PC-3 (cell line): ENCODE measurements around the gene APC. TPM values are rescaled to one million over a fixed set of nuclear protein-coding genes. Genes with fewer than 3 reads are reported as not detected.

Source experiments
- ATAC-seq: fragments of 200-7000 bp; cut with Tn5 transposase; 2 replicates; pipeline ENCODE4 v1.9.1; 2020; ENCODE audit warnings: mild to moderate bottlenecking, moderate library complexity
- BruUV-seq: library from RNA; stranded (reverse); fragments of 400-500 nt; replicated peaks from 2 replicates; lab custom pipeline; 2021; lab: Mats Ljungman, UMichigan
- CTCF ChIA-PET: fragments of 300-600 bp; sonication (Branson Sonifier 250); formaldehyde crosslinking; loops from one replicate; lab custom pipeline; 2022; ENCODE audit warnings: antibody characterized with exemption; lab: Charles Lee
- POLR2A ChIA-PET: fragments of 300-600 bp; sonication (Branson Sonifier 250); formaldehyde crosslinking; loops from one replicate; lab custom pipeline; 2022; ENCODE audit warnings: antibody characterized with exemption; ENCODE audit not compliant: unreplicated experiment; lab: Charles Lee
- DNase-seq: peaks from one replicate; pipeline ENCODE4 v3.0.0-alpha.2; 2015
- H2AFZ ChIP-seq: fragments of 300-600 bp; sonication (generic); 2 replicates; pipeline ENCODE4 v1.6.0; 2016; ENCODE audit warnings: antibody characterized with exemption, low read length
- H3F3A ChIP-seq: fragments of 300-600 bp; sonication (generic); one replicate; pipeline ENCODE4 v1.6.0; 2017; ENCODE audit warnings: antibody characterized with exemption, low read length, control low read depth, mild to moderate bottlenecking; ENCODE audit not compliant: unreplicated experiment
- H3K27ac ChIP-seq: fragments of 300-600 bp; sonication (generic); 2 replicates; pipeline ENCODE4 v1.5.1; 2016; ENCODE audit warnings: mild to moderate bottlenecking, low read length
- H3K27me3 ChIP-seq: fragments of 300-600 bp; sonication (generic); 2 replicates; pipeline ENCODE4 v1.6.1; 2016; ENCODE audit warnings: low read length, mixed read lengths
- H3K36me3 ChIP-seq: fragments of 300-600 bp; sonication (generic); 2 replicates; pipeline ENCODE4 v1.6.1; 2016; ENCODE audit warnings: low read depth, mixed run types, low read length, mixed read lengths
- H3K4me1 ChIP-seq: fragments of 300-600 bp; sonication (generic); 2 replicates; pipeline ENCODE4 v1.5.1; 2016; ENCODE audit warnings: low read length; ENCODE audit not compliant: insufficient read depth
- H3K4me2 ChIP-seq: fragments of 300-600 bp; sonication (generic); 2 replicates; pipeline ENCODE4 v1.6.0; 2016; ENCODE audit warnings: low read length
- H3K4me3 ChIP-seq: fragments of 300-600 bp; sonication (generic); 2 replicates; pipeline ENCODE4 v1.5.1; 2016; ENCODE audit warnings: mild to moderate bottlenecking, low read length, mixed read lengths
- H3K79me2 ChIP-seq: fragments of 300-600 bp; sonication (generic); 2 replicates; pipeline ENCODE4 v1.6.1; 2017; ENCODE audit warnings: low read length, mixed read lengths
- H3K9ac ChIP-seq: fragments of 300-600 bp; sonication (generic); 2 replicates; pipeline ENCODE4 v1.6.0; 2016; ENCODE audit warnings: mild to moderate bottlenecking, low read length
- H3K9me2 ChIP-seq: fragments of 300-600 bp; sonication (generic); replicated peaks from 2 replicates; pipeline ENCODE4 v1.6.1; 2016; ENCODE audit warnings: mixed run types, low read length, mixed read lengths
- H3K9me3 ChIP-seq: fragments of 300-600 bp; sonication (generic); 2 replicates; pipeline ENCODE4 v1.6.1; 2016; ENCODE audit warnings: low read length, mixed read lengths
- H4K20me1 ChIP-seq: fragments of 300-600 bp; sonication (generic); 2 replicates; pipeline ENCODE4 v1.6.1; 2016; ENCODE audit warnings: low read length, mixed read lengths
- CTCF ChIP-seq: fragments of 300-600 bp; sonication (generic); conservative IDR thresholded peaks from 2 replicates; pipeline ENCODE4 v1.5.1; 2017; ENCODE audit warnings: antibody characterized with exemption, low read depth, mild to moderate bottlenecking, low read length
- EZH2 ChIP-seq: fragments of 300-600 bp; sonication (generic); IDR thresholded peaks from one replicate; pipeline ENCODE4 v1.6.1; 2017; ENCODE audit warnings: antibody characterized with exemption, mild to moderate bottlenecking, low read length; ENCODE audit not compliant: unreplicated experiment
- EZH2phosphoT487 ChIP-seq: fragments of 300-600 bp; sonication (generic); IDR thresholded peaks from 2 replicates; pipeline ENCODE4 v1.6.1; 2018; ENCODE audit warnings: mild to moderate bottlenecking, antibody characterized with exemption, low read length, borderline replicate concordance
- intact Hi-C: fragments of 100-400 bp; cut with micrococcal nuclease; formaldehyde crosslinking; loops from 2 replicates; pipeline ENCODE4 v1.9.0; 2023
- total RNA-seq: library from RNA; depleted of rRNA; stranded (reverse); fragments of >200 nt; gene quantifications from 2 replicates; pipeline ENCODE4 v1.2.3, GENCODE V29; 2014

APC gene
- total RNA-seq, 1 experiment from 2014 or later, result 31.7 TPM

GRCh38 chr5:112717506-112718082 is 20.1 kb upstream of the APC start:
- H3K4me3 ChIP-seq, result no peak overlapping the region
- no peak overlapping the region for H3K27ac ChIP-seq
- no peaks in the 10 kb centered on the region for H3K9me3 ChIP-seq
- ATAC-seq (no peak), DNase-seq (no peak)
- H3K4me2 ChIP-seq, result no peak overlapping the region
- CTCF ChIA-PET, result no interaction called here
- TF ChIP-seq EZH2, result no peak
- no peak for TF ChIP-seq EZH2phosphoT487
- no peak for TF ChIP-seq CTCF
- H3K36me3 ChIP-seq, result no peaks in the 10 kb centered on the region
- BruUV-seq, result no TSS peak
- H2AFZ ChIP-seq, result no peak overlapping the region
- no peaks in the 10 kb centered on the region for H3F3A ChIP-seq
- intact Hi-C loops, result no loop called here
- H4K20me1 ChIP-seq, result no peaks in the 10 kb centered on the region
- H3K4me1 ChIP-seq, result no peaks in the 10 kb centered on the region
- no peaks in the 10 kb centered on the region for H3K27me3 ChIP-seq
- H3K9ac ChIP-seq, result no peak overlapping the region
- H3K79me2 ChIP-seq, result peaks cover 84% of the 10 kb centered on the region
- POLR2A ChIA-PET, result no interaction called here
- H3K9me2 ChIP-seq, result no peaks in the 10 kb centered on the region

- Histone ChIP-seq H3K9me2 (no peaks in the 10 kb centered on the region), H3K4me3 (no peak overlapping the region), H3K27ac (no peak overlapping the region), H3K9me3 (no peaks in the 10 kb centered on the region), H3F3A (no peaks in the 10 kb centered on the region), H3K36me3 (no peaks in the 10 kb centered on the region), H3K9ac (no peak overlapping the region), H3K27me3 (no peaks in the 10 kb centered on the region), H3K4me2 (no peak overlapping the region), H2AFZ (no peak overlapping the region), H4K20me1 (no peaks in the 10 kb centered on the region), H3K4me1 (no peaks in the 10 kb centered on the region), H3K79me2 (peaks cover 81% of the 10 kb centered on the region)
- BruUV-seq, result no TSS peak
- CTCF ChIA-PET, result no interaction called here
- intact Hi-C loops, result no loop called here
- DNase-seq (no peak), ATAC-seq (no peak)
- no peak for TF ChIP-seq EZH2phosphoT487
- no peak for TF ChIP-seq EZH2
- no peak for TF ChIP-seq CTCF
- POLR2A ChIA-PET, result no interaction called here
Observed at GRCh38 chr5:112718344-112718743, 19.3 kb upstream of the APC start.

- Histone ChIP-seq H4K20me1 (no peaks in the 10 kb centered on the region), H3K27ac (no peak overlapping the region)
Observed at GRCh38 chr5:112720576-112720975, 17.1 kb upstream of the APC start.

More at GRCh38 chr5:112720576-112720975, 17.1 kb upstream of the APC start:
- Histone ChIP-seq H3K4me2 (no peak overlapping the region), H2AFZ (no peak overlapping the region), H3K27me3 (no peaks in the 10 kb centered on the region), H3K9me3 (no peaks in the 10 kb centered on the region), H3K36me3 (no peaks in the 10 kb centered on the region), H3K79me2 (peaks cover 71% of the 10 kb centered on the region), H3F3A (no peaks in the 10 kb centered on the region), H3K9ac (no peak overlapping the region), H3K4me3 (no peak overlapping the region), H3K4me1 (no peaks in the 10 kb centered on the region), H3K9me2 (no peaks in the 10 kb centered on the region)
- CTCF ChIA-PET, result no interaction called here
- TF ChIP-seq EZH2 (no peak), EZH2phosphoT487 (no peak), CTCF (no peak)
- intact Hi-C loops, result no loop called here
- POLR2A ChIA-PET, result no interaction called here
- ATAC-seq (no peak), DNase-seq (no peak)
- no TSS peak for BruUV-seq
